ENCODE results near the gene PI4K2A. TPM values are rescaled to one million over a fixed set of nuclear protein-coding genes. Genes with fewer than 3 reads are reported as not detected.

Gene PI4K2A
- polyA plus RNA-seq (ENCODE audit: insufficient read length in 4 of 4): 10 to 100 TPM; 17.3 to 19.7 (median 19.4) TPM

DNA sequence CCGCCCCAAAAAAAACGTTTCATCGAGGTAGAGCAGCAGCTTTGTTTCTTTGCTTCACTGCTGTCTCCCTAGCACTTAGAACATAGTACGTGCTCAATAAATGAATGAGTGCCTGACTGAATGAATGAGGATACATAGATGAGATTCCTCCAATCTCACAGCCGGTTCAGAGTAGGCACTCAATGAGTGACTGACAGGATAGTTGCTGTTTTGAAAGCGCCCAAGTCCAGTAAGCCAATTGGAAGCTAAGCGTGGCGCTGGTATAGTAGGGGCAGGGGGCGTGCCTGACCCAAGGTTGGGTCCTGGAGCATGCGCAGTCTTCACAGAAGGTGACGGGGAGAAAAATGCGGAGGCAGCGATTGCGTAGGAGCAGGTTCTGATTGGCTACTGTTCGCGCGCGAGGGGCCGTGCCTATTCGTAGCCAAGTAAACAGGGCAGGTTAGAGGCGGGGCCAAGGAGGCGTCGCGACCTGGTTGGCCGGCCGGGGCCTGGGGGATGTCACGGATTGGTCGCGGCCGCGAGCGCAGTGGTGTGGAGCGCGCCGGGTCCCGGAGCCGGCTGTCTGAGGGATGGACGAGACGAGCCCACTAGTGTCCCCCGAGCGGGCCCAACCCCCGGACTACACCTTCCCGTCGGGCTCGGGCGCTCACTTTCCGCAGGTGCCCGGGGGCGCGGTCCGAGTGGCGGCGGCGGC lies at the start of gene PI4K2A:
TSS of gene PI4K2A (plus strand) at position 498 of the 694 bp plus-strand sequence. CDS start at position 570, 72 bp downstream.
- DNase-seq (ENCODE audit: low read depth in 4 of 4, low spot score in 3 of 4): peak; percentile 95 to 98 (median 96)

DNA sequence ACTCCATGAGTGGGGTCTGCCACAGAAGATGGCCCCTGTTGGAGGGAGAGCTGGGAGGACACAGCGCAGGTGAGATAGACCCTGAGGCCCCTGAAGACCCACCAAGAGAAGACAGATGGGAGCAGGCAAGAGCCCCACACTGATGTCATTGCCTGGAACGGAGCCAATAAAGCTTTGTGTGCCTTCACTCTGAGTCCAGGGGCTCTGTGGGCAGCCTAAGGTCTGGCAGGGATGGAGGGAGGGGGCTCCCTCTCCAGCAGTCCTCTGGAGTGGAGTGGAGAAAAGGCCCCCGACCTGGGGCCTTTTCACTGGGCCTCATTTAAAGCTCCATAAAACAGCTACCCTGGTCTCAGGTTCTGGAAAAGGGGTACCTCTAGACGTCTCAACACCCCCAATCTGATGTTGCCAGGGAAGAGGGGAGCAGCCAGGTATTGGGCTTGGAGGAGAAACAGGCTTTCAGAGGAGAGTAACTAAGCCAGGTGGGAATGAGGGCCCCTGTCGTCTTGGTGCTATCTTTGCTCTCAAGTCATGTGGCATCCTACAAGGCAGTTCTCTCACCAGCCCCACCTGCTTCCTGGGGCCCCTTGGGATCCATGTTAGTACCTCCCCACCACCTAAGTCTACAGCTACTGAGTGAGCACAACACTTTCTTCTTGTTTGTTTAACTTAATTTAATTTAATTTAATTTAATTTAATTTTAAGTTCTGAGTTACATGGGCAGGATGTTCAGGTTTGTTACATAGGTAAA lies 49.5 kb upstream of the PI4K2A start:
- no peak for DNase-seq (ENCODE audit: low read depth in 4 of 4, low spot score in 3 of 4)

DNA sequence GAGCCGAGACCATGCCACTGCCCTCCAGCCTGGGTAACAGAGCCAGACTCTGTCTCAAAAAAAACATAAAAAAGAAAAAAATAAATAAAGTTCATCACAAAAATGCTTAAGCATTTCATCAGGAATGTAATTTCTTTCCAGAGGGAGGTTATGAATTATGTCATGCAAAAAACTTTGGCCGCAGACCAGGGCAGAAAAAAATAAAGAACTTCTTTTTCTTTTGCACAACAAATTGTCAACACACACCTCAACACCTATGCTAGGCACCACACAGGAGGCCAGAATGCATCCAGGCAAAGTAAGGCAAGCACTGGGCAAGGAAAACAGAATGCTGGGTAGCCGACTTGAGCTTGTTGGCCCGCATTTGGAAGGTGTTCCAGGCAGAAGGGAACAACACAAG lies 47.0 kb upstream of the PI4K2A start:
- no peak for DNase-seq (ENCODE audit: low read depth in 4 of 4, low spot score in 3 of 4)

DNA sequence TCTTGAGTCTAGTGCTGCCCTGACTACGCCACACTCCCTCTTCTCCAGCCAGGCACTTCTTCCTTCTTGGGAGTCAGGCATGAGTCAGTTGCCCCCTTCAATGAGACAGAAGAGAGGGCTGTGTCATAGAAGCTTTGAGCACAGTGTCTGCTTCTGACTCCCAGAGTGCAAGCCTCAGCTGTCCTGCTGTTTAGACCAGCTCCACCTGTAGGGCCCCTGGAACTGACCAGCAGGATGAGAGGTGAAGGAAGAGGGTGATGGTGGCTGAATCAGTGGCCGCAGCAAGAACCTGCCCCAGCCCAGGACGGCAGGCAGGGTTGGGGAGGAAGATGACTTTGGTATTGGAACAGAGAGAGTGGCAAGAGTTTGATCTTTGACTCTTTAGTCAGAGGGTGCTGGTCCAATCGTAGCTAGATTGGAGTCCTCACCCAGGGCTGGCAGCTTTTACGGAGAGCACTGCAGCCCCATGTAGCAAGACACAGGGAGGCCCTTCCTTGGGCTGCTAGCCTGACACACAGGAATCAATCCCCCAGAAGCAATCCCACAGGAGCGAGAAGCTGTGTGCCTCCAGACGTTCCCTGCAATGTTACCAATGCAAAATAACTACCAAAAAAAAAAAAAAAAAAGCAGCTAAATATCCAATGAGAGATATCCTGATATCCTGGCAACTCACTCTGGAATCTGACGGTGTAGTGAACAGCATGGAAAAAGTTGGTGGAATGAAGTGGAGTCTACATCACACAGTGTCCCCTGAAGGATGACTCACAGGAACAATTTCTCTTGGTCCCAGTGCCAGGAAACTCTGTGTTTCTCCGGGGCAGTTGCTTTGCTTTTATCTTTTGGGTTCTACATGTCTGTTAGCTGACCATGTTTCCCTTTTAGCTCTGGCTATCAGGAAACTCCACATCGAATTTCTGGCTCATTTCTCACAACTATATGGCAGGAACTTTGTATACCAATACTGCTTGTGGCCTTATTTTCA lies 44.1 kb upstream of the PI4K2A start:
- no peak for DNase-seq (ENCODE audit: low read depth in 4 of 4, low spot score in 3 of 4)

DNA sequence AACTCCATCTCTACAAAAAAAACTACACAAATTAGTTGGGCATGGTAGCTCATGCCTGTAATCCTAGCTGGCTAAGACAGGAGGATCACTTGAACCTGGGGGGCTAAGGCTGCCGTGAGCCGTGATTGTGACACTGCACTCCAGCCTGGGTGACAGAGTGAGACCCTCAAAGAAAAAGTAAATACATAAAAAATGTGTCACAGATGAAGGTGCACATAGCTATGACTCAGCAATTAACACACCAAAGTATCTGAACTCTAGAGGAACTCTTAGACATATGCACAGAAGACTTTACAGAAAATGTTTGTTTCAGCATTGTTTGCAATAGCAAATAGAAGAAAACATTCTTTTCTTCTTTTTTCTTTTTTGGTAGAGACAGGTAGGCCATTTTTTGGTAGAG lies 42.7 kb upstream of the PI4K2A start:
- no peak for DNase-seq (ENCODE audit: low read depth in 4 of 4, low spot score in 3 of 4)

DNA sequence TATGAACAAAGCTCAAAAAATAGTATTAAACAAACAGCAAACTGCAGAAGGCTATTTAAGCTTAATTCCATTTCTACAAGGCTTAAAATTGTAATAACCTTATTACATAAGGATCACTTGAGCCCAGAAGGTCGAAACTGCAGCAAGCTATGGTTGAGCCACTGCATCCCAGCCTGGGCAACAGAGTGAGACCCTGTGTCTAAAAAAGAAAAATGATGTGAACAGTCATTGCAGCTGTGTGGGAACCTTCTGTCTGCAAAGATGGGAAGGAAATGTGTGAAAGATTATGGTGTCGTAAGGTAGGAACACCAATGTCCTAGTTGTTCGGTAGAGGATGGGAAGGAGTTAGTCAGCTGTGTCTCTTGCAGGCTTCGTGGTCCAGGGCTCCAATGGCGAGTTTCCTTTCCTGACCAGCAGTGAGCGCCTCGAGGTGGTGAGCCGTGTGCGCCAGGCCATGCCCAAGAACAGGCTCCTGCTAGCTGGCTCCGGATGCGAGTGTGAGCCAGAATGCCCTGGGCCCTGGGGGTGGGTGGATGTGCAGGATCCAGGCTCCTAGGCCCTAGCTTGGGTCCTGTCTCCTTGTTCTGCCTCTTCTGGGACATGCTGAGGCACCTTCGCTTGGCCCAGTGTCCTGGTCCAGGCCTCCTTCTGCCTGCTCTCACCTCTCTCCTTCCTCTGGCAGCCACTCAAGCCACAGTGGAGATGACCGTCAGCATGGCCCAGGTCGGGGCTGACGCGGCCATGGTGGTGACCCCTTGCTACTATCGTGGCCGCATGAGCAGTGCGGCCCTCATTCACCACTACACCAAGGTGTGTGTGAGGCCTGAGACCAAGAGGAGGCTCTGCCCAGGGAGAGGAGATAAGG lies 41.8 kb upstream of the PI4K2A start:
- DNase-seq (ENCODE audit: low read depth in 4 of 4, low spot score in 3 of 4): no peak

DNA sequence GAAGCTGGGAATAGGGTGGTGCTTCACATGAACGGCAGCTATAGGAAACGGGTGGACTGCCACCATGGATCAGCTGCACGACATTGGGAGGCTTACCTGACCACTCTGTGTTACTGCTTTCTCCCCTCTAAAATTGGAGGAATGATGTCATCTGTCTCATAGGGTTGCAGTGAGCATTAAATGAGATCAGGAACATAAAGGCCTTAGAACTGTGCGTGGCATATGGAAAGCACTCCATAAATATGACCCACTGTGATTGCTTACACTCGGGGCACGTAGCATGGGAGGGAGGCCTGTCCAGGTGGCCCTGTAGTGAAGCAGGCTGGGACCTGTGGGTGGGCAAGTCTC lies 41.2 kb upstream of the PI4K2A start:
- no peak for DNase-seq (ENCODE audit: low read depth in 4 of 4, low spot score in 3 of 4)

DNA sequence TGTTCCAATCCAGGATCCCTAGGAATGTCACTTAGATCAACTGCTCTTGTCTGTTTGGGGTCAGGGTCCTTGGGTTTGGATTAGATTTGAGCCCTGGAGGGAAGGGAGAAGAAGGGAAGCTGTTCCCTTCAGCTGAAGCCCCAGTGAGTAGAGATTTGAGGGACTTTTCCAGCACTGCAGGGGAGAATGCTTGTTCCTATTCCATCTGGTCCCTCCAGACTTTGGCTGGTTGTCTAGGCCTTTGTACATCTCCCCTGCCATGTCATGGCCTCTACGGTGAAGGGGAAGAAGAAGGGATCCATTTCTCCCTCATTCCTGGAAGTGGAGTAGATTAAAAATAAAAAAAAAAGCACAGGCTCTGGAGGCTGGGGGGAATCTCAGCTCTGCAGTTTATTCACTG lies 39.9 kb upstream of the PI4K2A start:
- no peak for DNase-seq (ENCODE audit: low read depth in 4 of 4, low spot score in 3 of 4)

DNA sequence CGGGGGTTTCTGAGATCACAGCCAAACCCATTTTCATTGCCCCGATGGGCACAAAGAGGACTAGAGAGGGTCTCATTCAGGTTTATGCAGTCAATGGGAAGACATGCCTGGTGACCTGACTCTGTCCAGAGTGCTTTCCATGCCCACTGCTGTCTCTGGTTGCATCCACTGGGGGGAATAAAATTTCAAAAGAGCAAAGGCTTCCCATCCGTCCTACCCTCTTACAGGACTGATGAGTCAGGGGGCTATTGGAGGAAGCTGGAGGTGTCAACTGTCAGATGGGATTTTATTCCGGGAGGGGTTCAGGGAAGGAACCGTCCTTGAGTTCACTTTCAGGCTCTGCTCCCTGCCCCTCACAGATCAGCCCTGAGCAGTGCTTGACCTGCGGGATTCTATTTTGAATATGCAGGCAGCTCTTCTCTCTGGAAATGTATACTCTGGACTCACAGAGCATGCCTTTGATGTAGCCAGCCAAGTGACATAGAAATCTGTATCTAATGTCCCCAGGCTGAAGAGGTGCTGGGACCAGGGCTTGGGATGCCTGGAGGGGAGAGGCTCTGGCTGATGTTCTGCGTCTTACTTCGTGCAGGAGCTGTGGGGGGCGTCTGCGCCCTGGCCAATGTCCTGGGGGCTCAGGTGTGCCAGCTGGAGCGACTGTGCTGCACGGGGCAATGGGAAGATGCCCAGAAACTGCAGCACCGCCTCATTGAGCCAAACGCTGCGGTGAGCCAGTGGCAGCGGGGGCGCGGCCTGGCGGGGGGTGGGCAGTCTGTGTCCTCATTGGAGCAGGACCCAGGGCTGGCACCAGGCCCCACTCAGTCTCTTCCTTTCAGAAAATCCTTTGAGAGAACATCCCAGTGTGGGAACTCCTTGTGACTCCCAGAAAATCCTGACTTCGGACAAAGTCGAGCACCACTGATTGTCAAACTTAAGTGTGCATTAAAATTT lies 38.9 kb upstream of the PI4K2A start:
- no peak for DNase-seq (ENCODE audit: low read depth in 4 of 4, low spot score in 3 of 4)

DNA sequence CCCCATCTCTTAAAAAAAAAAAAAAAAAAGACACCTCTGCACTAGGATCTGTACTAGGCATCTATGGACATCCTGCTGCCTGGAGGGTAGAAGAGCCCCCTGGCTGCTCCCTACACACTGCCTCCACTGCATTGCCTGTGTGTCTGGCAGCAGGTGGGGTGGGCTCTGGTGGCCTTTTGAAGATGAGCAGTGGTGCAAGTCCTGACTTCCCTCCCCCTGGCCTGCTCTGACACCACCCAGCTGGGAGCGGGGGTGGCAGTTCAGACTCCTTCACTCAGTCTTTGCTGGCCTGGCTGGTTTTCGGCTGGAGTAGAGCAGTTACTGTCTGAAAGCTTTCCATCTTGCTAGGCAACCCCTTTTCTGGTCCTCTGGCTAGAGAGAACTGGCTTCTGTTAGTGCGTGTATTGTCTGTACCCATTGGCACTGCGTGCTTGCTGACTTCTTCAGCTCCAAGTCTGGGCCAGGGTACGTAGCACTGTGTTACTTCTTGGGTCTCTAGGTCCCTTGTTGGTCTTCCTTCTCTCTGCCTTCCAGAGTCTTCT lies 33.3 kb upstream of the PI4K2A start:
- no peak for DNase-seq (ENCODE audit: low read depth in 4 of 4, low spot score in 3 of 4)

DNA sequence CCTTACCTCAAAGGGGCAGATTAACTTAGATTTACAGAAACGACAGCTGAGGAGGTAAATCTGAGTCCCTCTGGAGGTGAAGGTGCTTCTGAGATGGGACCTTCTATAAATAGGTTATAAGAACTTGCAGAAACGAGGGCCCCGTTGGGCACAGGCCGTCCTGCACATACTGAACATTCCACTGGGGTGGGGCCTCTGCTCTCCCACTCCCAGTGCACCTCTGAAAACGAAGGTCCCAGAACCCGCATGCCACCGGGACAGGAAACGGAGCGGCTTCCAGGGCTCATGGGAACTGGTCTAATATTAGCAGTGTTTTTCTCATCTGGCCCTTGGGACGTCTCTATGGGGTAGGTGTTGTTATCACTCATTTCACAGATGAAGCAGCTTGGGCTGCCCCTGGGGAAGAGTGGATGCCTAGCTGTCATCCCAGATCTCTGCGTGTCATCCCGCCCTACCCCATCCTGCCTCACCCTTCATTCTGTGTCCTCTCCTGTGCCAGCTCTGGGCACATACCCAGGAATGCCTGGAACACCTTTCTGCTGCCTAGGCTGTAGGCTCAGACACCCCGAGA lies 31.4 kb upstream of the PI4K2A start:
- no peak for DNase-seq (ENCODE audit: low read depth in 4 of 4, low spot score in 3 of 4)

DNA sequence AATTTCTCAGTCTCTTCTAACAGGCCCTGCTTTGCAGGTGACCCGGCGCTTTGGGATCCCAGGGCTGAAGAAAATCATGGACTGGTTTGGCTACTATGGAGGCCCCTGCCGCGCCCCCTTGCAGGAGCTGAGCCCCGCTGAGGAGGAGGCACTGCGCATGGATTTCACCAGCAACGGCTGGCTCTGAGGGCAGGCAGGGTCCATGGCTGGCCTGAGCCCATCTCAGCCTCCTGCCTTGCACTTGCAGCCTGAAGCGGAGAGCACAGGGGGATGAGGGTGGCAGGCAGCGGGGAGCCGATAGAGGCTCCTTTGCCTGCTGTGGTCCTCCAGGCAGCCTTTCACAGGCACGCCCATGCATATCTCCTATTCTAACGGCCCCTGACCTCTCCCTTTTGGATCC lies 29.0 kb upstream of the PI4K2A start:
- DNase-seq (ENCODE audit: low read depth in 4 of 4, low spot score in 3 of 4): no peak

DNA sequence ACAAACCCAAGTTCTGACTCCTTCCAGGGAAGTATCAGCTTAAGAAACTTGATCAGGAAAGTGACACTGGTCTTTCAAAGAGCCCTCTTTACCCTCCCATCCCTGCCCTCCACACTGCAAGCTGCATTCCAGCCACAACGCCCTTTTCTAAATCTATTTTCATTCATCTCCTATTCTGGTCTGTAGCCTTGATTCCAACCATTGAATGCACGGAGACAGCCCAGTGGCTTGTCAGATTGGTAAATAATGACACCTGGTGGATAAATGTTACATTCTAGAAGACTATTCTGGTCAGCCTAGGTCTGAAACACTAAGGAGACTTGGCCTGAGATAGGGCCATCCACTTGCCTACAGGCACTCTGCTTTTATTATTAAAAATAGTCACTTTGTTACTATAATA lies 28.1 kb upstream of the PI4K2A start:
- no peak for DNase-seq (ENCODE audit: low read depth in 4 of 4, low spot score in 3 of 4)

DNA sequence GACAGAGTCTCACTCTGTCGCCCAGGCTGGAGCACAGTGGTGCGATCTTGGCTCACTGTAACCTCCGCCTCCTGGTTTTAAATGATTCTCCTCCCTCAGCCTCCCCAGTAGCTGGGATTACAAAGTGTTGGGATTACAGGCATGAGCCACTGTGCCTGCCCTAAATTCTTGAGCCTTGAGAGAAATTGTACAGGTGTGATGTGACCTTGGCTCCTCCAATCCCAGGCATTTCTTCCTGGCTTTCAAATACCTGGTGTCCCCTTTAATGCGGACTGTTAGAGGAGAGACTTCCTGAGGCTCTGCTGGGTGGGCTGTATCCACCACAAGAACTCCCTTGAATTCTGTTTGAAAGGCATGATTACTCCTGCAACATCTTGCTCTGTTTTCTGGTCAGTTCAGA lies 22.2 kb upstream of the PI4K2A start:
- no peak for DNase-seq (ENCODE audit: low read depth in 4 of 4, low spot score in 3 of 4)

DNA sequence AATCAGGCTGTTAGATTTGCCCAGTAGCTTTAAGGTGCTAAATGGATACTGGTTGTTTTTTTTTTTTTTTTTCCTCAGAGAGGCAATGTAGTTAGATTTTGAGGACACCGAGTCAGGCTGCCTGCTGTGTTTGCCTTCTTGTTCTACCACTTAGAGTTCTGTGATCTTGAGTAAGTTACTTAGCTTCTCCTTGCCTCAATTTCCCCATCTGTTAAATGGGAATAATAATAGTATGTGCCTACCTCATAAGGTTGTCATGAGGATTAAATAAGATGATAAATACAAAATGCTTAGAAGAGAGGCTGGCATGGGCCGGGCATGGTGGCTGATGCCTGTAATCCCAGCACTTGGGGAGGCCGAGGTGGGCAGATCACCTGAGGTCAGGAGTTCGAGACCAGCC lies 21.7 kb upstream of the PI4K2A start:
- no peak for DNase-seq (ENCODE audit: low read depth in 4 of 4, low spot score in 3 of 4)

DNA sequence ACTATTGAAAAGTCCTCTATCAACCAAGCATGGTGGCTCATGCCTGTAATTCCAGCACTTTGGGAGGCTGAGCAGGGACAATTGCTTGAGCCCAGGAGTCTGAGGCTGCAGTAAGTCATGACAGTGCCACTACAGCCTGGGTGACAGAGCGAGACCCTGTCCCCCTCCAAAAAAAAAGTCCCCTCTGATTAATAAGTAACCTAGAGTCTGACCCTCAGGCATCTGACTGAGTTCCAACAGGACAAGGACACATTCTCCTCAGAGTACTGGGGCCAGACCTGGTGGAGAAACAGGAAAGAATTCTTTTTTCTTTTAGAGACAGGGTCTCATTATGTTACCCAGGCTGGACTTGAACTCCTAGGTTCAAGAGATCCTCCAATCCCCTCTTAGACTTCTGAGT lies 17.2 kb upstream of the PI4K2A start:
- no peak for DNase-seq (ENCODE audit: low read depth in 4 of 4, low spot score in 3 of 4)

DNA sequence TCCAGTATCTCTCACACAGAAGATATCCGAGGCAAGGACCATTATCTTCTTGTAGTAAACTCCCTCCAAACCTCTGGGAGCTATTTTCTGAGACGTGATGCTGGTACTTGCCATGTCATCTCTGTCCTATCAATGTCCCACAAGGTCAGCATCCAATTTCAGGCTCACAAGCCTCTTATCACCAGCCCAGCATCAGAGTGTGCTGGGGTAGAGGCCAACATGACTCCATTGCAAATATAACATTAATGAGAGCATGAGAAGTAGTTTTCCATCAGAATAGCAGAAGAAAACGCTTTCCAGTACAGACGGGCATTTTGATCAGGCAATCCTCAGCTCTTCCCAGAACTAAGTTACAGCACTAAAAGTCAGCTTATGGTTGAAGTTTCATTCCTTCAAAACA lies 12.7 kb upstream of the PI4K2A start:
- no peak for DNase-seq (ENCODE audit: low read depth in 4 of 4, low spot score in 3 of 4)

DNA sequence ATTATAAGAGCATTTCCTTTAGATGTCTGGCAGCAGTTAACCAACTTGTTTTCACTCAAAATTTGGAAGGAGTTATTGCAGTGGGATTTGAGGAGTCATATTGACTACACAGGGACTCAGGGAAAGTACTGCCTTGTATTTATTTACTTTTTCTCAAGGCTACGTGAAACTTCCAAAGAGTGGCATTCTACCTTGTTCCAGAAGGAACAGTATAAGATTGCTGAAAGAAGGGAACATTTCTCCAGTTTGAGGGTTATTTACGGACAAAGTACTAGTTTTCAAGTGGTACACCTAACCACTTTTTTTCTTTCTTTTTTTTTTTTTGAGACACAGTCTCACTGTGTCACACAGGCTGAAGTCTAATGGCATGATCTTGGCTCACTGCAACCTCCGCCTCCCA lies 12.2 kb upstream of the PI4K2A start:
- no peak for DNase-seq (ENCODE audit: low read depth in 4 of 4, low spot score in 3 of 4)

DNA sequence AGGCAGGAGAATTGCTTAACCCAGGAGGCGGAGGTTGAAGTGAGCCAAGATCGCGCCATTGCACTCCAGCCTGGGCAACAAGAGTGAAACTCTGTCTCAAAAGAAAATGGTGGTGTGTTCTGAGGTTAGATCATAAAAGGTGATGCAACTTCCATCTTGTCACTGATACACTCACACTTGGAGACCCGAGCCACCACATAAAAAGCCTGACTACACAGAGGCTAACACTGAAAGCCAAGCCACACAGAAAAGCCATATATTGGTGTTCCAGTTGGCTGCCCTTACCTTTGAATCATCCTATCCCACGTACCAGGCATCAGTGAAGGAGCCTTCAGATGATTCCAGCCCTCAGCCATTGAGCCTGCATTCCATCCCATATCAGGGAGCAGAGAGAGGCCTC lies 11.2 kb upstream of the PI4K2A start:
- no peak for DNase-seq (ENCODE audit: low read depth in 4 of 4, low spot score in 3 of 4)
